CD4-positive, alpha-beta T cell treated with Interleukin-4 for 1 hour (primary cell): ENCODE data around the gene UQCC5.

Experiments used
- DNase-seq, 2 donors: peaks; one replicate each; pipeline ENCODE4 v3.0.0-alpha.2; 2020 to 2022

Gene UQCC5

GRCh38 chr3:52536369-52537164 lies at the start of gene UQCC5:
TSS of gene UQCC5 (plus strand) at chr3:52536605. CDS start at chr3:52536756, 151 bp downstream.
- DNase-seq = peak; percentile 98

- DNase-seq = no peak
Observed at GRCh38 chr3:52487050-52487787, 49.2 kb upstream of the UQCC5 start.

DNA sequence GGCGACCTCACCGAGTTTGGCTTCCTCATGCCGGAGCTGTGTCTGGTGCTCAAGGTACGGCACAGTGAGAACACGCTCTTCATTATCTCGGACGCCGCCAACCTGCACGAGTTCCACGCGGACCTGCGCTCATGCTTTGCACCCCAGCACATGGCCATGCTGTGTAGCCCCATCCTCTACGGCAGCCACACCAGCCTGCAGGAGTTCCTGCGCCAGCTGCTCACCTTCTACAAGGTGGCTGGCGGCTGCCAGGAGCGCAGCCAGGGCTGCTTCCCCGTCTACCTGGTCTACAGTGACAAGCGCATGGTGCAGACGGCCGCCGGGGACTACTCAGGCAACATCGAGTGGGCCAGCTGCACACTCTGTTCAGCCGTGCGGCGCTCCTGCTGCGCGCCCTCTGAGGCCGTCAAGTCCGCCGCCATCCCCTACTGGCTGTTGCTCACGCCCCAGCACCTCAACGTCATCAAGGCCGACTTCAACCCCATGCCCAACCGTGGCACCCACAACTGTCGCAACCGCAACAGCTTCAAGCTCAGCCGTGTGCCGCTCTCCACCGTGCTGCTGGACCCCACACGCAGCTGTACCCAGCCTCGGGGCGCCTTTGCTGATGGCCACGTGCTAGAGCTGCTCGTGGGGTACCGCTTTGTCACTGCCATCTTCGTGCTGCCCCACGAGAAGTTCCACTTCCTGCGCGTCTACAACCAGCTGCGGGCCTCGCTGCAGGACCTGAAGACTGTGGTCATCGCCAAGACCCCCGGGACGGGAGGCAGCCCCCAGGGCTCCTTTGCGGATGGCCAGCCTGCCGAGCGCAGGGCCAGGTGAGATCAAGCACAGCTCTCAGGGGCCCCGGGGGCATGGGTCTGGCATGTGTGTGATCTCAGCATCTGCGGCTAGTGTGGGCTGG lies 48.4 kb upstream of the UQCC5 start:
- no peak for DNase-seq

DNA sequence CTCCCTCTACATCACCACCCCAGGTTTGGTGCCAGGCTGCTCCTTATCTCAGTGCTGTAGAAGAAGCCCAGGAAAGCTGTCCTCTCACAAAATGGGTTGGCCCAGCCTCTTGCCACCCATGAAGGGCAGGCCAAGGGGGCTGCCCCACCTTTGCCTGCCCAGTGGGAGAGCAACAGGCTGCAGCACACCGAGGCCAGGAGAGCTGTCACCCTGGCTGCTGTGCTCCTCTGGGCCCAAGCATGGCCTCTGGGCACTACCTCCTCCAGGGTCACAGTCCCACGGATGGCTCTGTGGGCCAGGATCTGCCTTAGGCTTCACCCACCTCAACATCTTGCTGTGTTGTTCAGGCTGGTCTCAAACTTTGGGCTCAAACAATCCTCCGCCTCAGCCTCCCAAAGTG lies 47.7 kb upstream of the UQCC5 start:
- DNase-seq = no peak

DNA sequence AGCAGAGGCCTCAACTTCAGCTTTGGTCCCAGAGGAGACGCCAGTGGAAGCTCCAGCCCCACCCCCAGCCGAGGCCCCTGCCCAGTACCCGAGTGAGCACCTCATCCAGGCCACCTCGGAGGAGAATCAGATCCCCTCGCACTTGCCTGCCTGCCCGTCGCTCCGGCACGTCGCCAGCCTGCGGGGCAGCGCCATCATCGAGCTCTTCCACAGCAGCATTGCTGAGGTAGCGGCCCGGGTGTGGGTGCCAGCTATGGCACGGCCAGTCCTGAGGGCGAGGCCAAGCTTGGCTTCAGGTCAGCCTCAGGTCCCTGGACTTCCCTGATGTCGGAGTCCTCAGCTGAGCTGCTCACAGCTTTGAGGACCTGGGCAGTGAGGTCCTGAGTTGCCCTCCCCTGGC lies 47.0 kb upstream of the UQCC5 start:
- DNase-seq = no peak

DNA sequence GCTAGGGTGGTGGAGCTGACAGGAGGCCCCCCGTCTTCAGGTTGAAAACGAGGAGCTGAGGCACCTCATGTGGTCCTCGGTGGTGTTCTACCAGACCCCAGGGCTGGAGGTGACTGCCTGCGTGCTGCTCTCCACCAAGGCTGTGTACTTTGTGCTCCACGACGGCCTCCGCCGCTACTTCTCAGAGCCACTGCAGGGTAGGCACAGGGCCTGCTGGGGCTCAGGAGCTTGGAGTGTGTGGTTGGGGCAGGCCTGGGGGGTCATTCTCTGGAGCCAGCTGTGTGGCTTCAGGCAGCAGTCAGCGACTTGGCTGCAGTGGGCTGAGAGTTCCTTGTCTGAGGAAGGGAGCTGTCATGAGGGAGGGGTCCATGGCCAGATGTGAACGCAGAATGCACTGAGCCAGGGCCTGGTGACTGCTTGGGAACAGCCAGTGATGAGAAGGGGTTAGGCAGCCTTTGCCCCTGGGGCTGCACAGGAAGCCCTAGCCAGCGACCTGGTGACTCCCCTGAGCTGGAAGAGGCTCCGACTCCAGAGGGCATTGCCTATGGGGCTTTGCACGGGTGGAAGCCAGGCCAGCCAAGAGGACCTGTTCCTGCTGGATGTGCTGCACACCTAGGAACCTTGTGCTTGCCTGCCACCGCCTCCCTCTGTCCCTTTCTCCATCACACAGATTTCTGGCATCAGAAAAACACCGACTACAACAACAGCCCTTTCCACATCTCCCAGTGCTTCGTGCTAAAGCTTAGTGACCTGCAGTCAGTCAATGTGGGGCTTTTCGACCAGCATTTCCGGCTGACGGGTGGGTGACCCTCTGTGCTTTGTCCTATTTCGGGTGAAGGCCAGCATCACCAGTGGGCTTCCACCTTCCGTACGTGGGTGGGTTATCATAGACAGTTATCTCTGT lies 46.1 kb upstream of the UQCC5 start:
- DNase-seq = no peak

DNA sequence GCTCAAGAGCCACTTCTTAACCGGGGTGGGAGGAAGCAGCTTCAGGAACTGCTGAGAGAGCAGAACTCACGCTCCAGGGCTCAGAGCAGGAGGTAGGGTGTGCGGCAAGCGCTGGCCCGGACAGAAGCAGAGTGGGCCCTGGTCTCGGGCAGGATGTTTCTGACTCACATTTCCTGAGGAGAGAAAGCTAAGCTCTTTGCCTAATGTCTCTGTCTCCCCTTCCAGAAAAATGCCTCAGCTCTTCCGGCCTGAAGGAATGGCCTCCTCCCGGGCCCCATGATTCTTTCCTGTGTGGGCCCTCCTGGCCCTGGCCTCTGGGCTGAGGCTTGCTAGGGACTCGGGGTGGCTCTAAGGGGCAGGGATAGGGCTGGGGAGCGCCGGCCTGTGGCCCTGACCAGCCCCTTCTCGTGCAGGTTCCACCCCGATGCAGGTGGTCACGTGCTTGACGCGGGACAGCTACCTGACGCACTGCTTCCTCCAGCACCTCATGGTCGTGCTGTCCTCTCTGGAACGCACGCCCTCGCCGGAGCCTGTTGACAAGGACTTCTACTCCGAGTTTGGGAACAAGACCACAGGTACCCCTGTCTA lies 45.4 kb upstream of the UQCC5 start:
- DNase-seq = peak in 1 of 2 donors; percentile 26

- no peak for DNase-seq
Observed at GRCh38 chr3:52492059-52492458, 44.3 kb upstream of the UQCC5 start.

- no peak for DNase-seq
Observed at GRCh38 chr3:52493232-52494017, 43.0 kb upstream of the UQCC5 start.

DNA sequence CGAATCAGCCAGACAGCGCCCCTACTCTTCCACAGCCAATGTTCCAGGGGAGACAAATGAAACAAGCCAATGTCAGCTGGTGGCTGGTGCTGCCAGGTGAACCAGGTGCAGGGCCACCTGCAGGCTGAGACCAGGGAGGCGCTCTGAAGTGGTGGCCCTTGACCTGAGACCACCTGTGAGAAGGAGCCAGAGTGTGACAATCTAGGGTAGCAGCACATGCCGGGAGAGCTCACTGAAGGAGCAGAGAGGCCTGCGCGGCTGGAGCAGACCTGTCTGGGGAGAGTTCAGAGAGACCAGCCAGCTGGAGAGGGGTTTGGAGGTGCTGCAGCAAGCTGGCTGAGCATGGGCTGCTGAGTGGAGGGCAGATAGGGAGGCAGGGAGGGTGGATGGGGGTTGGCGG lies 42.0 kb upstream of the UQCC5 start:
- DNase-seq = no peak

DNA sequence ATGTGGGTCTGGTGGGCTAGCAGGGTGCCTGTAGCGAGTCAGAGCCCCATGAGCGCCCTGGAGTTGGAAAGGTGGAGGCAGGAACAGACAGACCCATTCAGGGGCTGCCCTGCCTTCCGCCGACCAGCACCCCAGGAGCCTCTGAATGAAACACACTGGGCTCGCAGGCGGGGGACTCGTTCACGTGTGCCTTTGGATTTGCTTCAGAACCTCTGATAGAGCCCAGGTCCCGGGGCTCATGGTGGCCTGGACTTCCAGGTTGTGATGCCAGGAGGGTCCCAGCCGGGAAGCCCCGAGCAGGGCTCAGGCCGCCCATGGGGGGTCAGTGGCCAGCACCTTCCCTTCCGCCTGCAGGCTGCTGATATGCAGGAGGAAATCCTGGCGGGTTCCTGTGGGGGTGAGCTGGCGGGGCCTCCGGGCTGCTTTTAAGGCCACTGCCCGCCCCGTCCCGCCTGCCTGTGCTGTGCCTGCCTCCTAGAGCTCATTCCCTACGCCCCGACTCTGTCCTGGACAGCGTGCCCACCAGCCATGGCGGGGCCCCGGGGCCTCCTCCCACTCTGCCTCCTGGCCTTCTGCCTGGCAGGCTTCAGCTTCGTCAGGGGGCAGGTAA lies 41.4 kb upstream of the UQCC5 start, which contains the start of gene STAB1:
TSS of gene STAB1 (plus strand) at position 453 of the 610 bp plus-strand sequence. CDS start at position 529, 76 bp downstream.
- DNase-seq = no peak

DNA sequence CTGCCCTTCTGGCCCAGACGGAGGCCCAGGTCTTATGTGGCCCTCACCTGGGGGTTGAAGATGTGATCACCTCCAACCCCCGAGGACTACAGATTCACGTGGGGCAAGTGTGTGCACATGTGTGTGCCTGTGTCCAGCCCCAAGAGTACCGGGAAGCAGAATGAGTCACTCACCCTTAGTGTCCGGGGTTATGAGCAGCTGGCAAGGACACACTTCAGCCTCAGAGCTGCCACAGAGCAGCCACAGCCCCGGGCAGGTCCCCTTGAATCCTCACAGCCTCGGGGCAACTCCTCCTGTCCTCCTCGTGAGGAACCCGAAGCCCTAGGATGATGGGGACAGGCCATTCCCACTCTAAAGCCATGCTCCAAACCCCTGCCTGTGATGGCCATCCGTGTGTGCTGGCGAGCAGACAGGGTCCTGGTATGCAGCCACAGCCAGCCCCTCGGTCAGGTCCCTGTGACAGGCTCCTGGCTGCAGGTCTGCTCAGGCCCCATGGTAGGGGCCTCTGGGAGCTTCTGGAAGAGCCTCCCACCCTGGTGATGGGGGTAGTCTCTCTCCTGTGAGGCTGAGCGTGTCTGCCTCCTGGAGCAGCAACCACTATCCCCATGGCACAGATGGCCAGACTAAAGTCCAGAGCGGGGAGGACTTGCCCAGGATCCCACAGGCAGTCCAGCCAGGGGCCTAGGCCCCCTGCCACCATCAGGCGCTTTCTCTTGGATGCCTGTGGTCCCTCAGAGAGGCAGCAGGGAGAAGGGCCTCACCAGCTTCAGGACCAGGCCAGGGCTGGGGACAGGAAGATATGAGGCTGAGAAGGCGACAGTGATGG lies 40.4 kb upstream of the UQCC5 start:
- DNase-seq = peak in 1 of 2 donors; percentile 43

DNA sequence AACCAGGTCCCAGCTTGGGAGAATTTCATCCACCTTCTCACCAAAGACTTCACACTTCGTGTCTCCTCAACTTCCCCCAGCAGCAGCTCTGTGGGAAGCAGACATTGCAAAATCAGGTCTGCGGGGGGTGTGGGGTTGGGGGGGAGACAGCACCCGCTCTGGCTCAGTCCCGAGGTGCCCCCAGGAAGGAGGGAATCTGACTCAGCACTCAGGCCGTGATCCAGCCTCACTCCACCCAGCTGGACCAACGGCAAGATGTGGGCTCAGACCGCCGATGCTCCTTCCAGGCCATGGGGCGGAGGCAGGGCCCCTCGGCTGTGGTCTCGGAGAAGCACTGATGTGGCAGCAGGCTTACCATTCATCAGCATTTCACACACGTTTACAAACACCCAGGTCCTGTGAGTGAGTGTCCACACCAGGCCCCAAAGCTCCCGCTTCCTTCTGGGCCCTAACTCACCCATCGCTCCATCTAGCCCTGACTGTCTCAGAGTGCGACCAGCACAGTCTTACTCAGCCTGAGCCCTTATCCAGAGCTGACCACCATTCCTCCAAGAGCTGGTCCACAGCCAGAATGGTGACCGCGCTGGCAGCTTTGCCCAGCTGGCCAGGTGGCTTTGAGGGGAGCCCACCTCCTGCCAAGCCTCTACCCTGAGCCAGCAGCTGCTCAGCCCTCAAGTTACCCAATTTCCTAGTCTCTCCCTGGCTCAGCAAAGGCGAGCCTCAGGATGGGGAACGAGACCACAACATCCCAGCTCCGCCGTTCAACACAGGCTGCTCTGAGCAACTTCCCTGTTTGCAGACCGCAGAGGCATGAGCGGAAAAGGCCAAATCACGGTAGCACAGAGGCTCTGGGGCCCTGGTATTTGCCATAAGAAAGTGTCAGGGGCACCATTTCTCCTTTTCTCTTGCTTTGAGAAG lies 38.0 kb upstream of the UQCC5 start:
- DNase-seq = peak; percentile 14 to 63

GRCh38 chr3:52501046-52501445 lies 35.4 kb upstream of the UQCC5 start:
- DNase-seq = no peak

GRCh38 chr3:52502001-52502400 lies 34.4 kb upstream of the UQCC5 start:
- no peak for DNase-seq

DNA sequence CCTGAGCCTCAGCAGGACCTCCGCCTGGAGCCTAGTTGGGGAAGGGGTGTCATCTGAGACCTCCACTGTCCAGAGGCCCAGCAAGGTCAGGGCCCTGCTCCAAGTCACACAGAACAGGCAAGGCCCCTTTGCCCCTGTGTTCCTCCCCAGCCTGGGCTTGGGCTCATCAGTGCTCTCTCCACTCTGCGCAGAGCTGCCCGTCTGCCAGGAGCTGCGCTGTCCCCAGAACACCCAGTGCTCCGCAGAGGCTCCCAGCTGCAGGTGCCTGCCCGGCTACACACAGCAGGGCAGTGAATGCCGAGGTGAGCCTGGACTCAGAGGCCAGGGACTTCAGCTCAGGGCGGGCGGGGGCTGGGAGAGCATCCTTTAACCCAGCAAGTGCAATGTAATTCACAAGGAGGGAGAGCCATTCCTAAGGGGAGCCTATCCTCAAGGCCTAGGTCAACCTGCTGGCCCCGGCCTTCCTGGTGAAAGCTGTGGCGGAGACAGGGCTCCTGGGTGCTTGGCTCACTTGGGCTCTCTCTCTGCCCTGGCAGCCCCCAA lies 33.5 kb upstream of the UQCC5 start:
- DNase-seq = no peak

- DNase-seq = no peak
Observed at GRCh38 chr3:52503788-52504424, 32.5 kb upstream of the UQCC5 start.
